Stomach (tissue), 4 donors: ENCODE measurements around the gene ADIPOR1.

Source experiments
- CTCF ChIP-seq, 7 experiments: fragments of 450-650 bp in 4 of 7; fragments of 200-600 bp in 3 of 7; sonication (generic) in 3 of 7; IDR thresholded peaks; one replicate each; pipeline ENCODE4 v1.5.1; 2016 to 2019; ENCODE audit warnings: antibody characterized with exemption in 7 of 7, control low read depth in 2 of 7, mild to moderate bottlenecking in 1 of 7
- EP300 ChIP-seq: sonication (generic); formaldehyde crosslinking; IDR thresholded peaks from one replicate; pipeline ENCODE4 v1.6.1; 2017; ENCODE audit warnings: antibody characterized with exemption
- POLR2A ChIP-seq, 4 donors: fragments of 450-650 bp; IDR thresholded peaks; one replicate each; pipeline ENCODE4 v1.6.1; 2016; ENCODE audit warnings: antibody characterized with exemption in 4 of 4, control low read depth in 2 of 4, mild to moderate bottlenecking in 1 of 4, moderate library complexity in 1 of 4
- POLR2AphosphoS5 ChIP-seq, 3 donors: sonication (generic); formaldehyde crosslinking; IDR thresholded peaks; one replicate each; pipeline ENCODE4 v1.6.1; 2016; ENCODE audit warnings: antibody characterized with exemption in 3 of 3

- no peak for TF ChIP-seq POLR2A (IDR thresholded peaks at IDR 0.05)
- TF ChIP-seq CTCF (IDR thresholded peaks at IDR 0.05) = no peak
- no peak for TF ChIP-seq EP300
- peak in 2 of 3 donors; percentile 66 to 71 for TF ChIP-seq POLR2AphosphoS5 (IDR thresholded peaks at IDR 0.05)
Measured at GRCh38 chr1:202964791-202965410, 6.8 kb upstream of the ADIPOR1 start.
